ENCODE measurements around the gene DGKZ. TPM values are rescaled to one million over a fixed set of nuclear protein-coding genes. Genes with fewer than 3 reads are reported as not detected.

Gene DGKZ
- total and polyA plus RNA-seq, 2 of the 13 experiments (the other 11 are each of a cell fraction or from before 2014, with no cell fraction given), result 15.8 to 20.7 TPM

DNA sequence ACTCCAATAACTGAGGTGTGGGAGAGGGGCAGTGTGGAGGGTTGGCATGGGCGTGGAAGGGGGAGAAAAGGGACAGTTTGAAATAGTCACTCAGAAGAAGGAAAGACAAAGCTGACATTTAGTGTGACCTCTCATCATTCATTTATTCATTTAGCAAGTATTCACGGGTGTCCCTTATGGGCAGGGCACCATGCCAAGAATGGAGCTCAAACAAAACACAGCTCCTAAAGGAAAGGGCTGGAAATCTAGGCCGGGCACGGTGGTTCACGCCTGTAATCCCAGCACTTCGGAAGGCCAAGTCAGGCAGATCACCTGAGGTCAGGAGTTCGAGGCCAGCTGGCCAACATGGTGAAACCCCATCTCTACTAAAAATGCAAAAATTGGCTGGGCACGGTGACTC is 19.4 kb upstream of the DGKZ start:
- Histone ChIP-seq H2AFZ (ENCODE audit: low read length) (no peak overlapping the region), H3K36me3 (replicated peaks in 1 of 2; ENCODE audit: control insufficient read depth in 1 of 2, insufficient read depth in 2 of 2, low read length in 2 of 2) (no peaks in the 10 kb centered on the region), H3K27ac (ENCODE audit: extremely low read length, insufficient read depth, low read length) (no peak overlapping the region), H3K4me3 (replicated peaks in 1 of 3; ENCODE audit: insufficient read depth in 1 of 3, low read depth in 2 of 3, low read length in 3 of 3) (no peak overlapping the region), H3K9me3 (ENCODE audit: low read length) (no peaks in the 10 kb centered on the region), H3K4me1 (ENCODE audit: insufficient read depth, low read length) (no peaks in the 10 kb centered on the region), H3K27me3 (ENCODE audit: control insufficient read depth in 1 of 2, insufficient read depth in 2 of 2, low read length in 2 of 2) (peaks cover 15 to 62% of the 10 kb centered on the region in 2 experiments), H3K9ac (ENCODE audit: insufficient read depth, low read depth, low read length) (no peak overlapping the region), H4K20me1 (ENCODE audit: insufficient read depth, low read length) (peaks cover 7% of the 10 kb centered on the region; the same call in 1 of the 2 replicates), H3K4me2 (ENCODE audit: low read depth, low read length) (no peak overlapping the region), H3K79me2 (ENCODE audit: insufficient read depth, low read length) (no peaks in the 10 kb centered on the region)
- CTCF ChIA-PET (ENCODE audit: low intra/inter-chr PET ratio, low total read pairs), result no interaction called here
- intact Hi-C loops (cut with micrococcal nuclease; ENCODE audit: unreplicated experiment) (no loop called here), in situ Hi-C loops (cut with HindIII; ENCODE audit: extremely low pct_ligation_motif_present, low pct_unique_long_range_greater_than_20kb) (no loop called here)
- ATAC-seq, result no peak
- FAIRE-seq, result no peak
- POLR2A ChIA-PET, result no interaction called here
- BruUV-seq (replicated peaks), result no TSS peak
- no peak for TF ChIP-seq ZSCAN31 (CRISPR knock-in tag; IDR thresholded peaks at IDR 0.05; ENCODE audit: low read depth)
- TF ChIP-seq HMGA1 (CRISPR knock-in tag; conservative IDR thresholded peaks at IDR 0.05), result no peak
- no peak for TF ChIP-seq ZNF747 (CRISPR knock-in tag; IDR thresholded peaks at IDR 0.05; ENCODE audit: borderline replicate concordance)
- TF ChIP-seq NR3C1 (CRISPR knock-in tag; IDR thresholded peaks at IDR 0.05), result no peak
- no peak for TF ChIP-seq HNF1B (CRISPR knock-in tag; IDR thresholded peaks at IDR 0.05)
- no peak for TF ChIP-seq SAP130 (CRISPR knock-in tag; IDR thresholded peaks at IDR 0.05; ENCODE audit: low read depth)
- no peak for TF ChIP-seq ZNF839 (CRISPR knock-in tag; IDR thresholded peaks at IDR 0.05; ENCODE audit: borderline replicate concordance)
- TF ChIP-seq ISL2 (CRISPR knock-in tag; IDR thresholded peaks at IDR 0.05), result no peak
- no peak for TF ChIP-seq ZNF558 (CRISPR knock-in tag; IDR thresholded peaks at IDR 0.05; ENCODE audit: borderline replicate concordance)
- no peak for TF ChIP-seq GTF2F1 (IDR thresholded peaks at IDR 0.05; ENCODE audit: low read length)
- no peak for TF ChIP-seq AFF4 (CRISPR knock-in tag; IDR thresholded peaks at IDR 0.05)
- DNase-seq (ENCODE audit: low spot score), result no peak
- WGBS (ENCODE audit: low lambda C conversion rate), result 35% methylated on average over 4 of the region's 8 CpGs

Data from HepG2 (cell line).